MV-4-11 (cell line): ENCODE data around the gene ADARB2.

Experiments
- DNase-seq: peaks from one replicate; lab custom pipeline; 2025; lab: John Stamatoyannopoulos, UW

ADARB2 gene

GRCh38 chr10:1128649-1129048 is 608.7 kb downstream of the ADARB2 start:
- no peak for DNase-seq

GRCh38 chr10:1128115-1128514 is 609.2 kb downstream of the ADARB2 start:
- DNase-seq = no peak

- DNase-seq = no peak
Measured at GRCh38 chr10:1127629-1128028, 609.7 kb downstream of the ADARB2 start.
